Small intestine (tissue), 7 donors: Measurements from ENCODE around the gene TUT4. TPM values are rescaled to one million over a fixed set of nuclear protein-coding genes. Genes with fewer than 3 reads are reported as not detected.

Experiments
- DNase-seq, 2 donors: peaks; one replicate each; pipeline versions ENCODE4 v3.0.0 to v3.0.0-alpha.2; 2013
- FAIRE-seq: peaks from 2 replicates; lab custom pipeline; 2012; peaks lifted over from hg19 to GRCh38; lab: Jason Lieb, UNC
- H3K27ac ChIP-seq, 3 donors: one replicate each; pipeline ENCODE4 v1.5.1; 2013; ENCODE audit warnings: low read length in 2 of 3, mild to moderate bottlenecking in 2 of 3, control low read depth in 1 of 3, inconsistent platforms in 1 of 3, low read depth in 1 of 3, moderate library complexity in 1 of 3
- H3K27me3 ChIP-seq, 3 donors: one replicate each; pipeline ENCODE4 v1.6.1; 2013; ENCODE audit warnings: low read length in 3 of 3, inconsistent platforms in 1 of 3; ENCODE audit not compliant: control insufficient read depth in 3 of 3, insufficient read depth in 3 of 3
- H3K36me3 ChIP-seq, 3 donors: one replicate each; pipeline ENCODE4 v1.6.1; 2013; ENCODE audit warnings: low read length in 3 of 3, inconsistent platforms in 1 of 3, low read depth in 1 of 3, mild to moderate bottlenecking in 1 of 3, moderate library complexity in 1 of 3; ENCODE audit not compliant: control insufficient read depth in 3 of 3, insufficient read depth in 2 of 3
- H3K4me1 ChIP-seq, 3 donors: one replicate each; pipeline ENCODE4 v1.6.1; 2013; ENCODE audit warnings: low read length in 2 of 3, inconsistent platforms in 1 of 3, low read depth in 1 of 3, mild to moderate bottlenecking in 1 of 3, moderate library complexity in 1 of 3; ENCODE audit not compliant: control insufficient read depth in 3 of 3, insufficient read depth in 2 of 3
- H3K4me3 ChIP-seq, 3 donors: one replicate each; pipeline ENCODE4 v1.5.1; 2013; ENCODE audit warnings: low read length in 3 of 3, control low read depth in 1 of 3, inconsistent platforms in 1 of 3, low read depth in 1 of 3, mild to moderate bottlenecking in 1 of 3, moderate library complexity in 1 of 3
- H3K9me3 ChIP-seq, 2 donors: one replicate each; pipeline ENCODE4 v1.6.1; 2013; ENCODE audit warnings: low read depth in 1 of 2, low read length in 1 of 2; ENCODE audit not compliant: control insufficient read depth in 2 of 2, insufficient read depth in 1 of 2
- WGBS, 3 donors: extraction: QIAGEN DNeasy Blood & Tissue Kit; methylation state at CpG; one replicate each; pipeline ENCODE4 v1.1.7; 2013; 5-methylcytosine and 5-hydroxymethylcytosine counted together
- polyA plus RNA-seq, 4 donors: library from polyadenylated mRNA; stranded (reverse) in 3 of 4; unstranded in 1 of 4; fragments of 200-250 nt in 3 of 4; fragments of 120-200 nt in 1 of 4; gene quantifications; one replicate each; pipeline versions ENCODE4 v1.2.1 to v1.2.3, GENCODE V29; 2013
- donor health status: healthy with polysubstance abuse.
- donor health status: control.
- donor health status: control.
- donor health status: Bipolar disorder and iron deficiency.
- donor health status: healthy.

Gene TUT4
- polyA plus RNA-seq, 4 donors, result 2.9 to 69.3 (median 7.0) TPM

DNA sequence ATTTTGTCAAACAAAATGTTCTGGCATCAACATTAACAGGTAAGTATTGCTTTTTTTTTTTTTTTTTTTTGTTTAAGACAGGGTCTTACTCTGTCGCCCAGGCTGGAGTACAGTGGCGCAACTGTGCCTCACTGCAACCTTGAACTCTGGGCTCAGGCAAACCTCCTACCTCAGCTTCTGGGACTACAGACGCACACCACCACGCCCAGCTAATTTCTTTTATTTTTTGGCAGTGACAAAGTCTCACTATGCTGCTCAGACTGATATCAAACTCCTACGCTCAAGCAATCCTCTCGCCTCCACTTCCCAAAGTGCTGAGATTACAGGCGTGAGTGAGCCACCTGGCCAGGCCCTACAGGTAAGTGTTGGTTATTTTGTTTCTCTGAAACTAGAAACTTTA is 2.4 kb downstream of the TUT4 start:
- peaks cover 0 to 10% (median 0%) of the 10 kb centered on the region in 3 donors for H3K4me1 ChIP-seq
- no peak for FAIRE-seq
- no peak overlapping the region for H3K4me3 ChIP-seq
- WGBS, 3 donors, result 22 to 62% (median 31%) methylated on average over 7 of the region's 7 CpGs
- peaks cover 0 to 3% of the 10 kb centered on the region in 2 donors for H3K9me3 ChIP-seq
- DNase-seq, result peak; percentile 21 to 59
- H3K27ac ChIP-seq, result no peak overlapping the region
- peaks cover 0 to 2% (median 0%) of the 10 kb centered on the region in 3 donors for H3K36me3 ChIP-seq
- no peaks in the 10 kb centered on the region for H3K27me3 ChIP-seq

DNA sequence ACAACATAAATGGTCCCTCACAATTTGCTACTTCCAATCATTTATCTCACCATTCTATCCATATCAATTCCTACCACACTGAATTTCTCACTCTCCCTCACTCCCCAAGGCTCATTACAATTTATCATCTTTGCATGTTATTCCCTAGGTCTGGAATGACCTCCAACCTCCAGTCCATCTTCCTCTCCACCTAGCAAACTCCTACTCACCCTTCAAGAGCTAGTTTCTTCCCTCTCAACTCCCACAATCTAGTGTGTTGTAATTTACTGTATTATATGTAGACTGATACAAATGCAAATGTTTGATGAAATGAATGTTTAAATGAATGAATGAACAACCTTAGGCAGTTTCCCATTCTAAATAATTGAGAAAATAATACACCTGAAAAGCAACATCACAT is 3.6 kb downstream of the TUT4 start:
- no peak for DNase-seq
- Histone ChIP-seq H3K27me3 (no peaks in the 10 kb centered on the region), H3K4me1 (peaks cover 0 to 3% (median 0%) of the 10 kb centered on the region in 3 donors), H3K36me3 (peaks cover 0 to 6% (median 0%) of the 10 kb centered on the region in 3 donors), H3K4me3 (no peak overlapping the region), H3K27ac (no peak overlapping the region), H3K9me3 (peaks cover 0 to 11% of the 10 kb centered on the region in 2 donors)
- no peak for FAIRE-seq

DNA sequence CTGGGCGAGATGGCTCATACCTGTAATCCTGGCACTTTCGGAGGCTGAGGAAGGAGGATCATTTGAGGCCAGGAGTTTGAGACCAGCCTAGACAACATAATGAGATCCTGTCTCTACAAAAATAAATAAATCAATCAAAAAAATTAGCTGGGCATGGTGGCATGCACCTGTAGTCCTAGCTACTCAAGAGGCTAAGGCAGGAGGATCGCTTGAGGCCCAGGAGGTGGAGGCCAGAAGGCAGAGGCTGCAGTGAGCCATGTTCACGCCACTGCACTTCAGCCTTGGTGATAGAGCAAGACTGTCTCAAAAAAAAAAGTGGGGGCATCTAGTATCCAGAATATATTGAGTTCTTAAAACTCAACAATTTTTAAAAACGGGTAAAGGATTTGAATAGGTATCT is 6.0 kb downstream of the TUT4 start:
- Histone ChIP-seq H3K4me3 (no peak overlapping the region), H3K27ac (no peak overlapping the region), H3K9me3 (peaks cover 0 to 20% of the 10 kb centered on the region in 2 donors), H3K27me3 (no peaks in the 10 kb centered on the region), H3K4me1 (no peaks in the 10 kb centered on the region), H3K36me3 (peaks cover 0 to 11% (median 0%) of the 10 kb centered on the region in 3 donors)
- FAIRE-seq, result no peak
- DNase-seq, result no peak
- WGBS, 3 donors, result 95 to 98% (median 97%) methylated on average over 5 of the region's 5 CpGs

DNA sequence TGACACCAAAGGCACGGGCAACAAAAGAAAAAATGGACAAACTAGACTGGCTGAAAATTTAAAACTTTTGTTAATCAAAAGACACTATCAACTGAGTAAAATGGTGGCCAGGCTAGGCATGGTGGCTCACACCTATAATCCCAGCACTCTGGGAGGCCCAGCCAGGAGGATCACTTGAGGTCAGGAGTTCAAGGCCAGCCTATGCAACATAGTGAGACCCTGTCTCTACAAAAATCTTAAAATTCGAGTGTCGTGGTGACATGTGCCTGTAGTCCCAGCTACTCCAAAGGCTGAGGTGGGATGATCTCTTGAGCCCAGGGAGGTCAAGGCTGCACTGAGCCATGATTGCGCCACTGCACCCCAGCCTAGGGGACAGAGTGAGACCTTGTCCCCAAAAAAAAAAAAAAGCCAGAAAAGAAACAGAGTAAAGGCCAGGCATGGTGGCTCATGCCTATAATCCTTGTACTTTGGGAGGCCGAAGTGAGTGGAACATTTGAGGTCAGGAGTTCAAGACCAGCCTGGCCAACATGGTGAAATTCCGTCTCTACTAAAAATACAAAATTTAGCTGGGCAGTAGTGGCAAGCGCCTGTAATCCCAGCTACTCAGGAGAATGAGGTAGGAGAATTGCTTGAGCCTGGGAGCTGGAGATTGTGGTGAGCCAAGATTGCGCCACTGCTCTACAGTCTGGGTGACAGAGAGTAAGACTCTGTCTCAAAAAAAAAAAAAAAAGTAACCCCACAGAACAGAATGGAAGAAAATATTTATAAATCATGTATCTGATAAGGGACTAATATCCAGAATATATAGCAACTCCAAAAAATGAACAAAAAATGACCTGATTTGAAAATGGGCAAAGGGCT is 8.0 kb downstream of the TUT4 start:
- Histone ChIP-seq H3K36me3 (peaks cover 0 to 14% (median 0%) of the 10 kb centered on the region in 3 donors), H3K4me1 (no peaks in the 10 kb centered on the region), H3K27me3 (no peaks in the 10 kb centered on the region), H3K27ac (no peak overlapping the region), H3K9me3 (peaks cover 0 to 26% of the 10 kb centered on the region in 2 donors), H3K4me3 (no peak overlapping the region)
- FAIRE-seq, result no peak
- DNase-seq, result no peak
- WGBS, 3 donors, result 96 to 99% (median 99%) methylated on average over 8 of the region's 8 CpGs

DNA sequence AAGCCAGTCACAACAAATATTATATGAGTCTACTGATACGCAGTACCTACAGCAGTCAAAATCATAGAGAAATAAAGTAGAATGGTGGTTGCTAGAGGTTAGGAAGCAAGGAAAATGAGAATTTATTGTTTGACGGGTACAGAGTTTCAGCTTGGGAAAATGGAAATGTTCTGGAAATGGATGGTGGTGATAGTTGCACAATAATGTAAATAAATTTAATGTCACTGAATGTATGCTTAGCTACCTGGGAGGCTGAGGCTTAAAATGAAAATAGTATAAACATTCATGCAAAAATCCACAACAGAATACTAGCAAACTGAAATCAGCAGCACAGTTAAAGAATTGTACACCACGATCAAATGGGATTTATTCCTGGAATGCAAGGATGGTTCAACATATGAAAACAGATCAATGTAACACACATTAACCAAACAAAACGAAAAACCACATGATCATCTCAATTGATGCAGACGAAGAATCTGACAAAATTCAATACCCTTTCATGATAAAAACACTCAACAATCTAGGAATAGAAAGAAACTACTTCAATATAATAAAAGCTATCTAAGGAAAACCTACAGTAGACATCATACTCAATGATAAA is 10.7 kb downstream of the TUT4 start:
- FAIRE-seq (no peak), DNase-seq (peak in 1 of 2 donors; percentile 10)
- 96 to 97% (median 96%) methylated on average over 5 of the region's 5 CpGs for WGBS, 3 donors

DNA sequence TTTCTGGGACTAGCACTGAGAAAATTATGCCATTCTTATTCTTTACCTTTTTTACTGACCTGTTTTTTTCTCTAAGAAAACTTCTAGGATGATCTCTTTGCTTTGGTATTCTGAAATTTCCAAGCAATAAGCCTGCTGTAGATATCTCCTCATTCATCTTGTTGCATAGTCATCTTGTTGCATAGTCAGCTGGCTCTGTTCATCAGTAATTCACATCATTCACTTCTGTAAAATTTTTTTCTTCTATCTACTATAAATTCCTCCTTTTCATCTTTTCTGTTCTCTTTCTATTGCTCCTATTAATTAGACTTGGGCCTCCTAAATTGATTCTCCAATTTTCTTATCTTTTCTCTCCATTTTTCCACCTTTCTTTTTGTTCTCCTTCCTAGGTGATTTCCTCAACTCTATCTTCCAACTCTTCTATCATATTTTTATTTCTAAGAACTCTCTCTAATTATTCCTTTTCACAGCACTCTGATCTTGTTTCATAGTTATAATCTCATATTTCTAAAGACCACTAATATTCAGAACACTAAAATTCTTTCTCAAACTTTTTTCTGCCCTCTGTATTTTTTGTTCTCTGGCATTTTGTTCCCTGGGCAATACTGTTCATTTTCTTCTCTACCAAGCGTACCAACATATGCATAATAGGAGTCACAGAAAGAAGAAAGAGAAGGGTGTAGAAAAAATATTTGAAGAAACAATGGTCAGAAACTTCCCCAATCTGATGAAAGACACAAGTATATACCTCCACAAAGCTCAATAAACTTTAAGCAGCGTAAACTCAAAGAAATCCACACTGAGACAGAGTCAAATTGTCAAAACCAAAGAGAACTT is 17.7 kb downstream of the TUT4 start:
- Histone ChIP-seq H3K27me3 (no peaks in the 10 kb centered on the region), H3K36me3 (peaks cover 0 to 2% (median 0%) of the 10 kb centered on the region in 3 donors), H3K9me3 (peaks cover 0 to 11% of the 10 kb centered on the region in 2 donors), H3K4me3 (no peak overlapping the region), H3K27ac (no peak overlapping the region), H3K4me1 (no peaks in the 10 kb centered on the region)
- FAIRE-seq (no peak), DNase-seq (no peak)
- 96 to 99% (median 97%) methylated on average over 2 of the region's 2 CpGs for WGBS, 3 donors

More for the DNA sequence above, 10.7 kb downstream of the TUT4 start:
- Histone ChIP-seq H3K4me3 (no peak overlapping the region), H3K27me3 (no peaks in the 10 kb centered on the region), H3K4me1 (no peaks in the 10 kb centered on the region), H3K27ac (no peak overlapping the region), H3K36me3 (peaks cover 0 to 16% (median 0%) of the 10 kb centered on the region in 3 donors), H3K9me3 (peaks cover 0 to 26% of the 10 kb centered on the region in 2 donors)

DNA sequence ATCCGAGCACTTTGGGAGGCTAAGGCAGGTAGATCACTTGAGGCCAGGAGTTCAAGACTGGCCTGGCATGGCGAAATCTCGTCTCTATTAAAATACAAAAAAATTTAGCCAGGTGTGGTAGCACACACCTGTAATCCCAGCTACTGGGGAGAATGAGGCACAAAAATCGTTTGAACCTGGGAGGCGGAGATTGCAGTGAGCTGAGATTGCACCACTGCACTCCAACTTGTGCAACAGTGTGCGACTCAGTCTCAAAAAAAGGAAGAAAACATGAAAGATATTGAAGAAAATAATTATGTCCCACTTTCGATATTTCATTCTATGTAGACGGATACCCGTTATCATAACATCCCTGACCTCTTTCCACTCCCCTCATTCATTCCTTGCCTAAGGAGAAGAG is 19.2 kb downstream of the TUT4 start:
- no peaks in the 10 kb centered on the region for H3K4me1 ChIP-seq
- H3K27ac ChIP-seq, result no peak overlapping the region
- peaks cover 0 to 11% of the 10 kb centered on the region in 2 donors for H3K9me3 ChIP-seq
- H3K4me3 ChIP-seq, result no peak overlapping the region
- peaks cover 0 to 5% (median 0%) of the 10 kb centered on the region in 3 donors for H3K36me3 ChIP-seq
- DNase-seq, result no peak
- no peaks in the 10 kb centered on the region for H3K27me3 ChIP-seq
- FAIRE-seq, result no peak
- 94 to 95% (median 94%) methylated on average over 9 of the region's 9 CpGs for WGBS, 3 donors
